ENCODE results near the gene DACT2. TPM values are rescaled to one million over a fixed set of nuclear protein-coding genes. Genes with fewer than 3 reads are reported as not detected.

The DACT2 gene
- total and polyA plus RNA-seq, 2 donors (not counting 1 experiment from before 2014, with no cell fraction given), result not detected

DNA sequence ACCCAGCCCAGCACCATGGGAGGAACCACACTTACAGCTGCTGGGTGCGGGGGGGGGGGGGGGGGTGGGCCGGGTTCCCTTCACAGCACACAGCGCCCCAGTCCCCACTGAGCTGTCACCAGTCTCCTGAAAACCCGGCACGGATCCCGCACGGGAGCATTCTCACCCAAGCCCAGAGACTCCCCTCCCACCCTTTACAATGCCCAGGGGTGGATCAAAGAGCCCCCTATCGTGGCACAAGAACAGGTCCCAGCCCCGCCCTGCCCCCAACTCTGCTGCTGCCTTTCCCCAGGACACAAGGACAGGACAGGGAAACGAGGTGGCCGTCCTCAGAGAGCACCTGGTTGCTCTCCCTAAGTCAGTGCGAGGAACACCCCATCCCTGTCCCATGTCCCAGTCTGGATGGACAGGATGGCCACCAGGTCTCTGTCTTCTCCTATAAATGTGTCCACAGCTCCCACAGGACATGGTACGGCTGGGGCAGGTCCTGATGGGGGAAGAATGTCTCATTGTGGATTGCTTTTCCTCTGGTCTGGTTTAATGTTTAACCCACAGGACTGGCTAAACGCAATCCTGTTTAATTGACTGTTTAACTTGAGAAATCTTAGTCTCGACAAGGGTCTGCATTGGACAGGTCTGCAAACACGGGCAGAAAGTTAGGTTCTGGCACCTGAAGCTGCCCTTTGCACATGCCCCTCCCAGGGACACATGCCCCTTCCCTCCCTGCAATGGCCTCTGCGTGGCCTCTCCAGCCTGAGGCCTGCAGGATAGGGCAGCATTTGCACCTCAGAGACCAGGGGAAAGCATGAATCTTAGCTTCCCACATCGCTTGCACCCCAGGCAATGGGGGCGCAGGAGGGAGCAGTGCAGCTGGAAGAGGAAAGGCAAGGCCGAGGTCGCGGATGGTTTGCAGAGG, 45.3 kb downstream of the DACT2 start:
- Histone ChIP-seq H3K4me1 (ENCODE audit: control insufficient read depth, extremely low read depth, insufficient read depth, low read length) (no peaks in the 10 kb centered on the region), H3K79me2 (ENCODE audit: control insufficient read depth, insufficient read depth, low read length) (no peaks in the 10 kb centered on the region), H3K9me3 (ENCODE audit: control insufficient read depth, insufficient read depth, low read depth, low read length) (no peaks in the 10 kb centered on the region), H3K27me3 (ENCODE audit: control insufficient read depth, insufficient read depth, low read length) (no peaks in the 10 kb centered on the region), H3K4me2 (ENCODE audit: extremely low read depth, insufficient read depth, low read length) (no peak overlapping the region), H2AFZ (ENCODE audit: low read length) (no peak overlapping the region), H3K27ac (ENCODE audit: insufficient read depth, low read length) (no peak overlapping the region), H3K4me3 (replicated peaks in 1 of 4; ENCODE audit: control extremely low read depth in 1 of 4, insufficient read depth in 1 of 4, low read depth in 3 of 4, low read length in 4 of 4) (no peak overlapping the region), H3K9ac (ENCODE audit: insufficient read depth, low read length) (no peak overlapping the region), H3K36me3 (ENCODE audit: control insufficient read depth, insufficient read depth, low read length) (no peaks in the 10 kb centered on the region), H4K20me1 (ENCODE audit: control insufficient read depth, extremely low read depth, insufficient read depth, low read length) (no peaks in the 10 kb centered on the region)
- no peak for DNase-seq (ENCODE audit: low read depth in 2 of 2)
- TF ChIP-seq, protein P1, sequence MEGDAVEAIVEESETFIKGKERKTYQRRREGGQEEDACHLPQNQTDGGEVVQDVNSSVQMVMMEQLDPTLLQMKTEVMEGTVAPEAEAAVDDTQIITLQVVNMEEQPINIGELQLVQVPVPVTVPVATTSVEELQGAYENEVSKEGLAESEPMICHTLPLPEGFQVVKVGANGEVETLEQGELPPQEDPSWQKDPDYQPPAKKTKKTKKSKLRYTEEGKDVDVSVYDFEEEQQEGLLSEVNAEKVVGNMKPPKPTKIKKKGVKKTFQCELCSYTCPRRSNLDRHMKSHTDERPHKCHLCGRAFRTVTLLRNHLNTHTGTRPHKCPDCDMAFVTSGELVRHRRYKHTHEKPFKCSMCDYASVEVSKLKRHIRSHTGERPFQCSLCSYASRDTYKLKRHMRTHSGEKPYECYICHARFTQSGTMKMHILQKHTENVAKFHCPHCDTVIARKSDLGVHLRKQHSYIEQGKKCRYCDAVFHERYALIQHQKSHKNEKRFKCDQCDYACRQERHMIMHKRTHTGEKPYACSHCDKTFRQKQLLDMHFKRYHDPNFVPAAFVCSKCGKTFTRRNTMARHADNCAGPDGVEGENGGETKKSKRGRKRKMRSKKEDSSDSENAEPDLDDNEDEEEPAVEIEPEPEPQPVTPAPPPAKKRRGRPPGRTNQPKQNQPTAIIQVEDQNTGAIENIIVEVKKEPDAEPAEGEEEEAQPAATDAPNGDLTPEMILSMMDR (conservative IDR thresholded peaks at IDR 0.05 in 1 of 2, IDR thresholded peaks at IDR 0.05 in 1 of 2; ENCODE audit: low read depth in 1 of 2, low read length in 2 of 2), result no peak
- no peak for TF ChIP-seq EZH2 (IDR thresholded peaks at IDR 0.05; ENCODE audit: low read length, missing control alignments)

DNA sequence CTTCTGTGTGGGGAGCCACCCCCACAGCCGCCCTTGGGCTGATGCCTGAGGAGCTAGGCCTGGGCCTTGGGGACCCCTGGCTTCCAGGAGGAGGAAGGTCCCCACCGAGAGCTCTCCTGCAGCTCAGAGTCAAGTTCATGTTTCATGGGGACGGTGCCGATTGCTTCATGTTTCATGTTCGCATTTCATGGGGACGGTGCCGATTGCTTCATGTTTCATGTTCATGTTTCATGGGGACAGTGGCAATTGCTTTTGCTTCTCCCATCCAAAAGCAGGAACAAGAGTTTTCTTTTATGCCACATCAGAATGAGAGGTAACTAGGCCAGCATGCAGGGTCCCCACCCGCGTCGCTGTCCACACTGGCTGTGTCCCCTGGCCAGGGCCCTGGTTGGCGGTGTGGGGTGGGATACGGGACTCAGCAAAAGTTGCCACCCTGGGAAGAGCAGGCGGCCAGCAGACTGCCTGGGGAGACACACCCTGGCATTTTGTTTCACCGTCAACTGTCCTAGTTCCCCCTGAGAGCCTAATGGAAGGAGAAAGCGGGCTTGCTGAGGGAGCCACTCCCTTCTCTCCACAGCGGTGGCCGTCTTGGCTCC, 46.0 kb downstream of the DACT2 start:
- H3K9me3 ChIP-seq (ENCODE audit: control insufficient read depth, insufficient read depth, low read depth, low read length), result no peaks in the 10 kb centered on the region
- no peak overlapping the region for H3K4me2 ChIP-seq (ENCODE audit: extremely low read depth, insufficient read depth, low read length)
- no peak overlapping the region for H3K27ac ChIP-seq (ENCODE audit: insufficient read depth, low read length)
- no peak overlapping the region for H3K9ac ChIP-seq (ENCODE audit: insufficient read depth, low read length)
- no peak overlapping the region for H2AFZ ChIP-seq (ENCODE audit: low read length)
- H3K27me3 ChIP-seq (ENCODE audit: control insufficient read depth, insufficient read depth, low read length), result no peaks in the 10 kb centered on the region
- H4K20me1 ChIP-seq (ENCODE audit: control insufficient read depth, extremely low read depth, insufficient read depth, low read length), result no peaks in the 10 kb centered on the region
- TF ChIP-seq, protein P1 (conservative IDR thresholded peaks at IDR 0.05 in 1 of 2, IDR thresholded peaks at IDR 0.05 in 1 of 2; ENCODE audit: low read depth in 1 of 2, low read length in 2 of 2), result no peak
- no peak for TF ChIP-seq EZH2 (IDR thresholded peaks at IDR 0.05; ENCODE audit: low read length, missing control alignments)
- DNase-seq (ENCODE audit: low read depth in 2 of 2), result no peak
- H3K79me2 ChIP-seq (ENCODE audit: control insufficient read depth, insufficient read depth, low read length), result no peaks in the 10 kb centered on the region
- H3K4me3 ChIP-seq (replicated peaks in 1 of 4; ENCODE audit: control extremely low read depth in 1 of 4, insufficient read depth in 1 of 4, low read depth in 3 of 4, low read length in 4 of 4), result no peak overlapping the region
- H3K36me3 ChIP-seq (ENCODE audit: control insufficient read depth, insufficient read depth, low read length), result no peaks in the 10 kb centered on the region
- H3K4me1 ChIP-seq (ENCODE audit: control insufficient read depth, extremely low read depth, insufficient read depth, low read length), result no peaks in the 10 kb centered on the region
